GM18858 (cell line): ENCODE data around the gene ADAM30.

Experiments used
- ATAC-seq: cut with Tn5 transposase; IDR thresholded peaks from one replicate; pipeline ENCODE4 v1.9.1; 2021; ENCODE audit not compliant: unreplicated experiment

ADAM30 gene

GRCh38 chr1:119896303-119896702 lies at the start of gene ADAM30:
ADAM30 (minus strand) TSS chr1:119896515; CDS start chr1:119896336, 179 bp downstream.
- ATAC-seq = no peak

- ATAC-seq = no peak
Measured at GRCh38 chr1:119943216-119943615, 46.9 kb upstream of the ADAM30 start.

- no peak for ATAC-seq
Measured at GRCh38 chr1:119941392-119941791, 45.1 kb upstream of the ADAM30 start.

GRCh38 chr1:119940697-119941096 lies 44.4 kb upstream of the ADAM30 start:
- ATAC-seq = no peak

GRCh38 chr1:119937198-119937597 lies 40.9 kb upstream of the ADAM30 start:
- ATAC-seq = no peak

- ATAC-seq = no peak
Measured at GRCh38 chr1:119935915-119936314, 39.6 kb upstream of the ADAM30 start.

- no peak for ATAC-seq
Measured at GRCh38 chr1:119935373-119935772, 39.1 kb upstream of the ADAM30 start.

GRCh38 chr1:119933397-119933796 lies 37.1 kb upstream of the ADAM30 start:
- ATAC-seq = no peak

GRCh38 chr1:119929643-119930315 lies 33.5 kb upstream of the ADAM30 start:
- ATAC-seq = no peak

- ATAC-seq = no peak
Measured at GRCh38 chr1:119926553-119926952, 30.2 kb upstream of the ADAM30 start.

GRCh38 chr1:119924948-119925898 lies 28.9 kb upstream of the ADAM30 start:
- no peak for ATAC-seq

- no peak for ATAC-seq
Measured at GRCh38 chr1:119920104-119920968, 24.0 kb upstream of the ADAM30 start.

- no peak for ATAC-seq
Measured at GRCh38 chr1:119919241-119919640, 22.9 kb upstream of the ADAM30 start.

GRCh38 chr1:119918301-119918700 lies 22.0 kb upstream of the ADAM30 start:
- ATAC-seq = no peak

- ATAC-seq = no peak
Measured at GRCh38 chr1:119917304-119918055, 21.2 kb upstream of the ADAM30 start.

- no peak for ATAC-seq
Measured at GRCh38 chr1:119915517-119915916, 19.2 kb upstream of the ADAM30 start.

GRCh38 chr1:119914071-119914470 lies 17.8 kb upstream of the ADAM30 start:
- ATAC-seq = no peak

GRCh38 chr1:119912963-119913362 lies 16.6 kb upstream of the ADAM30 start:
- no peak for ATAC-seq

- no peak for ATAC-seq
Measured at GRCh38 chr1:119911775-119912174, 15.5 kb upstream of the ADAM30 start.

GRCh38 chr1:119910618-119911017 lies 14.3 kb upstream of the ADAM30 start:
- ATAC-seq = no peak
